Gastrocnemius medialis (tissue), 4 donors: ENCODE results near the gene JPH2. TPM values are rescaled to one million over a fixed set of nuclear protein-coding genes. Genes with fewer than 3 reads are reported as not detected.

Experiments
- ATAC-seq, 2 donors: fragments of 150-250 bp; one replicate each; pipeline ENCODE4 v1.9.1; 2016
- DNase-seq, 2 donors: peaks; one replicate each; pipeline ENCODE4 v3.0.0-alpha.2; 2019
- H3K27ac ChIP-seq, 4 donors: fragments of 200-600 bp; sonication (generic); 1 replicate in 1 of 4; 2 replicates in 3 of 4; pipeline ENCODE4 v1.5.1; 2016 to 2018; ENCODE audit warnings: mild to moderate bottlenecking in 2 of 4, moderate library complexity in 1 of 4
- H3K27me3 ChIP-seq, 3 donors: fragments of 200-600 bp; sonication (generic) in 2 of 3; 1 replicate in 1 of 3; 2 replicates in 2 of 3; pipeline versions ENCODE4 v1.5.1 to v1.6.0; 2016 to 2019; ENCODE audit warnings: mild to moderate bottlenecking in 1 of 3, moderate library complexity in 1 of 3
- H3K36me3 ChIP-seq, 2 donors: fragments of 200-600 bp; sonication (generic) in 1 of 2; one replicate each; pipeline ENCODE4 v1.5.1; 2017 to 2018
- H3K4me1 ChIP-seq, 2 donors: fragments of 200-600 bp; sonication (generic) in 1 of 2; one replicate each; pipeline ENCODE4 v1.5.1; 2016 to 2017; ENCODE audit warnings: mild to moderate bottlenecking in 2 of 2
- H3K4me3 ChIP-seq, 4 donors: fragments of 200-600 bp; sonication (generic) in 3 of 4; 1 replicate in 1 of 4; 2 replicates in 3 of 4; pipeline ENCODE4 v1.5.1; 2016 to 2019; ENCODE audit warnings: mild to moderate bottlenecking in 2 of 4
- H3K9me3 ChIP-seq, 3 donors: fragments of 200-600 bp; sonication (generic) in 2 of 3; 1 replicate in 1 of 3; 2 replicates in 2 of 3; pipeline ENCODE4 v1.5.1; 2016 to 2019
- POLR2A ChIP-seq, 2 donors: fragments of 450-650 bp; IDR thresholded peaks; one replicate each; pipeline ENCODE4 v1.6.1; 2017; ENCODE audit warnings: antibody characterized with exemption in 2 of 2, mild to moderate bottlenecking in 2 of 2, moderate library complexity in 2 of 2
- in situ Hi-C, 4 donors: fragments of 200-750 bp; cut with MboI; loops; one replicate each; pipeline versions ENCODE4 v1.15.0 to v1.8.0; 2017; ENCODE audit warnings: low sequenced_read_pairs in 4 of 4
- intact Hi-C: fragments of 100-400 bp; cut with DNase I; formaldehyde crosslinking; loops from one replicate; pipeline ENCODE4 v1.15.1; 2023; ENCODE audit warnings: low total_unique reads
- total RNA-seq, 4 donors: library from RNA; depleted of rRNA; stranded (reverse); fragments of >200 nt; gene quantifications; one replicate each; pipeline versions ENCODE4 v1.1.0 to v1.2.3, GENCODE V29; 2016
- TF ChIP-seq, protein P1 (sequence below), 5 experiments: fragments of 450-650 bp in 3 of 5; fragments of 200-600 bp in 2 of 5; sonication (generic) in 2 of 5; IDR thresholded peaks in 4 of 5; conservative IDR thresholded peaks in 1 of 5; 1 replicate in 4 of 5; 2 replicates in 1 of 5; pipeline ENCODE4 v1.5.1; 2016 to 2019; ENCODE audit warnings: antibody characterized with exemption in 5 of 5, mild to moderate bottlenecking in 3 of 5, moderate library complexity in 3 of 5

The JPH2 gene
- total RNA-seq, 4 donors from 2014 or later, result 18.3 to 86.6 (median 38.0) TPM

DNA sequence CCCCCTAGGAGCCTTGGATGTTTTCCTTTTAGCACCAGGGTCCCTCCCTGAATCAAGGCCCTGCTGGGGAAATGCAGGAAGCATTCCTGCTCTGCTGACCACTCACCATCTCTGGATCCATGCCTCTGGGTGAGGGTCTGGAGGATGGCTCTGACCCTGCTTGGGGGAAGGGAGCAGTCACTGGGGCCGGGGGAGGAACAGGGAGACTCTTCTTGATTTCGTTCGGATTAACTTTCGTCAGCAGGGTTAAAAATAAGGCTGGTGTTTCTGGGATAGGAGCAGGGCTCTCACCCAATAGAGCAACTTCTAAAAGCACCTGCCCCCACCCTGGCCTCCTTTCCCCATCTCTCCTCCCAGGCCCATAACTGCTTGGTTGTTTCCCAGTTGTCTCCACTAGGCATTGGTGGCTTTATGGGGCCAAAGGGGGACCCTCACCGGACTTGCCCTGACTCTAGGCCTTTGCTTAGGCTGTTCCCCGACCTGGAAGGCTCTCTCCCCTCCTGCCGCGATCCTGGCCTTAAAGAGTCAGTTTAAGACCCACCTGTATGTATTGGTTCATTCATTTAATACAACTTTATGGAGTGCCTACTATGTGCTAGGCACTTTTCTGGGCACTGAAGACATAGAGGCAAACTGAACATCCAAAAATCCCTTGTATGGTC lies 63.0 kb downstream of the JPH2 start:
- intact Hi-C loops (no loop called here), in situ Hi-C loops (loop anchor here in 3 of 4 donors (25.0 kb wide), 1 partner anchor 188 kb away; the partner anchor contains the start of gene FITM2 (in 3 of the 3))
- ATAC-seq (peak; percentile 60 to 77), DNase-seq (peak in 1 of 2 donors; percentile 52)
- no peak for TF ChIP-seq POLR2A (IDR thresholded peaks at IDR 0.05)
- TF ChIP-seq, protein P1, sequence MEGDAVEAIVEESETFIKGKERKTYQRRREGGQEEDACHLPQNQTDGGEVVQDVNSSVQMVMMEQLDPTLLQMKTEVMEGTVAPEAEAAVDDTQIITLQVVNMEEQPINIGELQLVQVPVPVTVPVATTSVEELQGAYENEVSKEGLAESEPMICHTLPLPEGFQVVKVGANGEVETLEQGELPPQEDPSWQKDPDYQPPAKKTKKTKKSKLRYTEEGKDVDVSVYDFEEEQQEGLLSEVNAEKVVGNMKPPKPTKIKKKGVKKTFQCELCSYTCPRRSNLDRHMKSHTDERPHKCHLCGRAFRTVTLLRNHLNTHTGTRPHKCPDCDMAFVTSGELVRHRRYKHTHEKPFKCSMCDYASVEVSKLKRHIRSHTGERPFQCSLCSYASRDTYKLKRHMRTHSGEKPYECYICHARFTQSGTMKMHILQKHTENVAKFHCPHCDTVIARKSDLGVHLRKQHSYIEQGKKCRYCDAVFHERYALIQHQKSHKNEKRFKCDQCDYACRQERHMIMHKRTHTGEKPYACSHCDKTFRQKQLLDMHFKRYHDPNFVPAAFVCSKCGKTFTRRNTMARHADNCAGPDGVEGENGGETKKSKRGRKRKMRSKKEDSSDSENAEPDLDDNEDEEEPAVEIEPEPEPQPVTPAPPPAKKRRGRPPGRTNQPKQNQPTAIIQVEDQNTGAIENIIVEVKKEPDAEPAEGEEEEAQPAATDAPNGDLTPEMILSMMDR (IDR thresholded peaks at IDR 0.05 in 4 of 5, conservative IDR thresholded peaks at IDR 0.05 in 1 of 5), result no peak
- Histone ChIP-seq H3K4me1 (peaks cover 47 to 50% of the 10 kb centered on the region in 2 donors), H3K4me3 (peak overlapping the region in 1 of 4 donors; percentile 7), H3K36me3 (no peaks in the 10 kb centered on the region), H3K9me3 (no peaks in the 10 kb centered on the region), H3K27ac (peak overlapping the region; percentile 74 to 88 (median 79)), H3K27me3 (no peaks in the 10 kb centered on the region)

DNA sequence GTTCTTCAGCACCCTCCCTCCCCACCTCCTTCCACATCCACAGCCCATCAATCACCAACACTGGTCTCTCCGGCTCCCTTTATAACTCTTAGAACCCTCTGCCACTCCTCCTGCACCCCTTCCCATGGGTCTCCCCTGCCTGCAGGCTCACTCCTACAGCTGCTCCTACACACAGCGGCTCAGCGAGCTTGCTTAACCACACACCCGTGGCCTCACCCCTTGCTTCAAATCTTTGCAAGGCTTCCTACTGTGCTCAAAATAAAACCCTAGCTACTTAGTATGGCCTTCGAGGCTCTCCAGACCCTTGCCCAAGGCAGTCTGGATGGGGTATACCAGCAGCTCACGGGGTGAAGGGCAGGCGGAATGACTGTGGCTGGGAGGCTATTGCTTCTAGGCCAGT lies 63.7 kb downstream of the JPH2 start:
- no peaks in the 10 kb centered on the region for H3K9me3 ChIP-seq
- DNase-seq, result peak in 1 of 2 donors; percentile 20
- peaks cover 53 to 54% of the 10 kb centered on the region in 2 donors for H3K4me1 ChIP-seq
- intact Hi-C loops, result no loop called here
- H3K4me3 ChIP-seq, result peak overlapping the region in 1 of 4 donors; percentile 7
- H3K27ac ChIP-seq, result peak overlapping the region; percentile 74 to 88 (median 79)
- no peak for TF ChIP-seq POLR2A (IDR thresholded peaks at IDR 0.05)
- in situ Hi-C loops, result loop anchor here in 3 of 4 donors (25.0 kb wide), 1 partner anchor 189 kb away; the partner anchor contains the start of gene FITM2 (in 3 of the 3)
- no peaks in the 10 kb centered on the region for H3K36me3 ChIP-seq
- peak; percentile 15 to 19 for ATAC-seq
- H3K27me3 ChIP-seq, result no peaks in the 10 kb centered on the region

DNA sequence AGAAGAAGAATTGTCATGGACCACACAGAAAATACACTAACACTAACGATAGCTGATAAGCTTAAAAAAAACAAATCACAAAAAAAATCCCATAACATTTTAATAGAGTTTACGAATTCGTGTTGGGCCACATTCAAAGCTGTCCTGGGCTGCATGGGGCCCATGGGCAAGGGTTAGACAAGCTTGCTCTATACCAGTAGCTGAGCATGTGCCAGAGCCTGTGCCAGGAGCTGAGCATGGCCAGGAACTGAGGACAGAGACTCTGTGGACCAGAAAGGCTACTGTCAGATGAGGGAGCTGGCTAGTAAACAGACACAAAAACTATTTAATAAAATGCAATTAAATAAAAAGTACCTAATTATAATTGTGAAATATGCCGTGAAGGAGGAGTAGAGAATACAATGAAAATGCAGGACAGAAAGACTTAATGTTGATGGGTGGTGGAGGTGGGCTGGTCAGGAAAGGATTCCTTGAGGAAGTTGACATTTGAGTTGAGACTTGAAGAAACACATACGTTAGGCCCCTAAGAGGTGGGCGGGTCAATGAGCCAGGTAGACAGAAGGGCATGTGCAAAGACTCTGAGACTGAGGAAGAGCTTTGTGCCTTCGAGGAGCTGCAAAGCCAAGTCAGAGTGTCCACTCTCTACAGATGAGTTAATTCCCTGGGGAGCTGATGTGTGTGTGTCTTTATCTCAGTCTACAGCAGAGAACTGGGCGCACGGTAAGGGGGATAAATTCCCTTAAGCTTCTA lies 66.1 kb downstream of the JPH2 start:
- Histone ChIP-seq H3K36me3 (no peaks in the 10 kb centered on the region), H3K9me3 (no peaks in the 10 kb centered on the region), H3K27ac (peak overlapping the region; percentile 21 to 74 (median 52)), H3K27me3 (no peaks in the 10 kb centered on the region), H3K4me3 (no peak overlapping the region), H3K4me1 (peaks cover 55 to 62% of the 10 kb centered on the region in 2 donors)
- no peak for TF ChIP-seq POLR2A (IDR thresholded peaks at IDR 0.05)
- TF ChIP-seq, protein P1 (IDR thresholded peaks at IDR 0.05 in 4 of 5, conservative IDR thresholded peaks at IDR 0.05 in 1 of 5), result no peak
- intact Hi-C loops (no loop called here), in situ Hi-C loops (loop anchor here in 3 of 4 donors (25.0 kb wide), 1 partner anchor 191 kb away; the partner anchor contains the start of gene FITM2 (in 3 of the 3))
- ATAC-seq (no peak), DNase-seq (peak in 1 of 2 donors; percentile 11)

DNA sequence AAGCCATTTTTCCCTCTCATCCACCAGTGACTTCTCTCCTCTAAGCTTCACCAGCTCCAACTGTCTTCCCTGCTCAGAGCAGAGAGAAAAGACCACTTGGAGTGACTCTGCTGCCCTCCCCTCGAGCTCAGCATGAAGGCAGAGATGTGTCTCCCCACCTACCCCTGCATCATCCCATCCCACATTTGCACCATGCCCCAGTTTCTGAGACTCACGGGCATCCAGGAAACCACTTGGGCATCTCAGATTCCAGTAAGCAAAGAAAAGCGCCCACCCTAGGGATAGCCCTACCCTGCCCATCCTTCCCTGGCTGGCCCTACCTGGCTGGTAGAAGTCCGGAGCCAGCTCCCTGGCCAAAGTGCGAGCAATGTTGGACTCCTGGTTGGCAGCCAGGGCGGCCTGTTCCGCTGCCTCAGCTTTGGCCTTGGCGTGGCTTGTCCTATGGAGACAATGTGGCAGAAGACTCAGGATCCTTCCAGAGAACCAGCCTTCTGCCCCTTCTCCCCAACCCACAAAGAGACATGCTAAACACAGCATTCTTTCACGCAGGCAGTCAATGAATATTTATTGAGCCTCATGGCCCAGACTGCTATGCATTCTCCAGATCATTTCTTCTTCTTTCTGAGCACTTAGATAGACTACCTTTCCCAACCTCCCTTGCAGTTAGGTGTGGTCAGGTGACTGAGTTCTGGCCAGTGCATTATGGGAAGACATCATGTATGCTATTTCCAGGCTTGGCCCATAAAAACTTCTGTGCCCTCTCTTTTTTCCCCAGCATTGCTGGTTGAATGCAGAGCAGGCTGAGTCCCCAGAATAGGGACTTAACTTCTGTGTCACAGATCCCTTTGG lies 68.6 kb downstream of the JPH2 start:
- intact Hi-C loops, result no loop called here
- Histone ChIP-seq H3K36me3 (no peaks in the 10 kb centered on the region), H3K27ac (peak overlapping the region; percentile 10 to 74 (median 24)), H3K4me3 (no peak overlapping the region), H3K27me3 (no peaks in the 10 kb centered on the region), H3K9me3 (no peaks in the 10 kb centered on the region), H3K4me1 (peaks cover 34 to 37% of the 10 kb centered on the region in 2 donors)
- DNase-seq, result no peak
- ATAC-seq, result no peak
- in situ Hi-C loops, result loop anchor here (5.0 to 25.0 kb wide), 4 partner anchors 69 to 194 kb away; partner anchors contain the start of genes FITM2 (in 3 of the 4) and JPH2 (in 1 of the 4)
- TF ChIP-seq, protein P1 (IDR thresholded peaks at IDR 0.05 in 4 of 5, conservative IDR thresholded peaks at IDR 0.05 in 1 of 5), result no peak
